ENCODE data around the gene LILRB5.
"Not testable (repeated sequence)": the region's sequence is repeated elsewhere in the genome, so short reads cannot be mapped to it uniquely, and the experiment has no call there.

DNA sequence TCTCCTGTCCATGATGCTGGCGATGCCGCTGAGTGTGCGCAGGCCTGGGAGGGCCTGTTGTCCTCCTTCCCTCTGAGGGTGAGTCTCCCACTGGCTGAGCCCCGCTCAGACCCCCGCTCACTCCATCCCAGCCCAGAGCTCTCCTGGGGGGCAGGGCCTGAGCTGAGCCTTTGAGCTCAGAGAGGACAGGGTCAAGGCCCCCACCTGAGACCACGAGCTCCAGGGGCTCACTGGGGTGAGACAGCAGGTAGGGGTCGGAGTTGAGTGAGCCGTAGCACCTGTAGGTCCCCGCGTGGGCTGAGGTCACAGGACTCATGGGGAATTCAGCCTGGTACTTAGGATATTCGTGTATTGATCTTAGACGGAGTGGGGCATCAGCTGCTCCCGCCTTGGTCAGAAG, 21.0 kb upstream of the LILRB5 start:
- TF ChIP-seq POLR2A (IDR thresholded peaks at IDR 0.05); EP300 (IDR thresholded peaks at IDR 0.05; ENCODE audit: low read depth); POLR2AphosphoS5 (IDR thresholded peaks at IDR 0.05): not testable (repeated sequence)
- TF ChIP-seq, protein P1, sequence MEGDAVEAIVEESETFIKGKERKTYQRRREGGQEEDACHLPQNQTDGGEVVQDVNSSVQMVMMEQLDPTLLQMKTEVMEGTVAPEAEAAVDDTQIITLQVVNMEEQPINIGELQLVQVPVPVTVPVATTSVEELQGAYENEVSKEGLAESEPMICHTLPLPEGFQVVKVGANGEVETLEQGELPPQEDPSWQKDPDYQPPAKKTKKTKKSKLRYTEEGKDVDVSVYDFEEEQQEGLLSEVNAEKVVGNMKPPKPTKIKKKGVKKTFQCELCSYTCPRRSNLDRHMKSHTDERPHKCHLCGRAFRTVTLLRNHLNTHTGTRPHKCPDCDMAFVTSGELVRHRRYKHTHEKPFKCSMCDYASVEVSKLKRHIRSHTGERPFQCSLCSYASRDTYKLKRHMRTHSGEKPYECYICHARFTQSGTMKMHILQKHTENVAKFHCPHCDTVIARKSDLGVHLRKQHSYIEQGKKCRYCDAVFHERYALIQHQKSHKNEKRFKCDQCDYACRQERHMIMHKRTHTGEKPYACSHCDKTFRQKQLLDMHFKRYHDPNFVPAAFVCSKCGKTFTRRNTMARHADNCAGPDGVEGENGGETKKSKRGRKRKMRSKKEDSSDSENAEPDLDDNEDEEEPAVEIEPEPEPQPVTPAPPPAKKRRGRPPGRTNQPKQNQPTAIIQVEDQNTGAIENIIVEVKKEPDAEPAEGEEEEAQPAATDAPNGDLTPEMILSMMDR (IDR thresholded peaks at IDR 0.05), result not testable (repeated sequence)

Data from transverse colon (tissue), 4 donors.